Body of pancreas (tissue), 4 donors: Measurements from ENCODE around the gene DENND5B.

ENCODE experiments used
- POLR2A ChIP-seq, 3 donors: fragments of 450-650 bp; IDR thresholded peaks; one replicate each; pipeline ENCODE4 v1.6.1; 2016; ENCODE audit warnings: antibody characterized with exemption in 3 of 3, mild to moderate bottlenecking in 2 of 3
- TF ChIP-seq, protein P1 (sequence below), 7 experiments: fragments of 450-650 bp in 4 of 7; fragments of 200-600 bp in 3 of 7; sonication (generic) in 3 of 7; IDR thresholded peaks; one replicate each; pipeline ENCODE4 v1.5.1; 2016 to 2019; ENCODE audit warnings: antibody characterized with exemption in 7 of 7

- TF ChIP-seq, protein P1, sequence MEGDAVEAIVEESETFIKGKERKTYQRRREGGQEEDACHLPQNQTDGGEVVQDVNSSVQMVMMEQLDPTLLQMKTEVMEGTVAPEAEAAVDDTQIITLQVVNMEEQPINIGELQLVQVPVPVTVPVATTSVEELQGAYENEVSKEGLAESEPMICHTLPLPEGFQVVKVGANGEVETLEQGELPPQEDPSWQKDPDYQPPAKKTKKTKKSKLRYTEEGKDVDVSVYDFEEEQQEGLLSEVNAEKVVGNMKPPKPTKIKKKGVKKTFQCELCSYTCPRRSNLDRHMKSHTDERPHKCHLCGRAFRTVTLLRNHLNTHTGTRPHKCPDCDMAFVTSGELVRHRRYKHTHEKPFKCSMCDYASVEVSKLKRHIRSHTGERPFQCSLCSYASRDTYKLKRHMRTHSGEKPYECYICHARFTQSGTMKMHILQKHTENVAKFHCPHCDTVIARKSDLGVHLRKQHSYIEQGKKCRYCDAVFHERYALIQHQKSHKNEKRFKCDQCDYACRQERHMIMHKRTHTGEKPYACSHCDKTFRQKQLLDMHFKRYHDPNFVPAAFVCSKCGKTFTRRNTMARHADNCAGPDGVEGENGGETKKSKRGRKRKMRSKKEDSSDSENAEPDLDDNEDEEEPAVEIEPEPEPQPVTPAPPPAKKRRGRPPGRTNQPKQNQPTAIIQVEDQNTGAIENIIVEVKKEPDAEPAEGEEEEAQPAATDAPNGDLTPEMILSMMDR (IDR thresholded peaks at IDR 0.05), result no peak
- TF ChIP-seq POLR2A (IDR thresholded peaks at IDR 0.05), result no peak
These were observed 82.3 kb downstream of the DENND5B start for GRCh38 chr12:31508436-31509150.
